GM10248 (cell line): ENCODE data around the gene MYOZ2.

Experiments used
- CTCF ChIA-PET: fragments of 300-600 bp; sonication (Branson Sonifier 250); formaldehyde crosslinking; extraction: SDS; loops from one replicate; lab custom pipeline; 2021; ENCODE audit warnings: antibody characterized with exemption; lab: Yijun Ruan, JAX
- POLR2A ChIA-PET: fragments of 350-650 bp; sonication (Branson Sonifier 250); formaldehyde crosslinking; extraction: SDS; loops from one replicate; lab custom pipeline; 2020; ENCODE audit warnings: antibody characterized with exemption; lab: Yijun Ruan, JAX
- DNase-seq: peaks from one replicate; pipeline ENCODE4 v3.0.0; 2012; ENCODE audit errors: extremely low spot score
- TF ChIP-seq, protein P1 (sequence below): IDR thresholded peaks from 2 replicates; pipeline ENCODE4 v1.5.1; 2012; ENCODE audit warnings: mild to moderate bottlenecking, low read depth; ENCODE audit errors: extremely low read depth, missing control alignments, control extremely low read depth

The MYOZ2 gene

GRCh38 chr4:119135721-119136121 is at the start of gene MYOZ2:
Gene MYOZ2 (plus strand): TSS chr4:119135832. CDS start chr4:119136526, 694 bp downstream.
- no peak for DNase-seq
- TF ChIP-seq, protein P1, sequence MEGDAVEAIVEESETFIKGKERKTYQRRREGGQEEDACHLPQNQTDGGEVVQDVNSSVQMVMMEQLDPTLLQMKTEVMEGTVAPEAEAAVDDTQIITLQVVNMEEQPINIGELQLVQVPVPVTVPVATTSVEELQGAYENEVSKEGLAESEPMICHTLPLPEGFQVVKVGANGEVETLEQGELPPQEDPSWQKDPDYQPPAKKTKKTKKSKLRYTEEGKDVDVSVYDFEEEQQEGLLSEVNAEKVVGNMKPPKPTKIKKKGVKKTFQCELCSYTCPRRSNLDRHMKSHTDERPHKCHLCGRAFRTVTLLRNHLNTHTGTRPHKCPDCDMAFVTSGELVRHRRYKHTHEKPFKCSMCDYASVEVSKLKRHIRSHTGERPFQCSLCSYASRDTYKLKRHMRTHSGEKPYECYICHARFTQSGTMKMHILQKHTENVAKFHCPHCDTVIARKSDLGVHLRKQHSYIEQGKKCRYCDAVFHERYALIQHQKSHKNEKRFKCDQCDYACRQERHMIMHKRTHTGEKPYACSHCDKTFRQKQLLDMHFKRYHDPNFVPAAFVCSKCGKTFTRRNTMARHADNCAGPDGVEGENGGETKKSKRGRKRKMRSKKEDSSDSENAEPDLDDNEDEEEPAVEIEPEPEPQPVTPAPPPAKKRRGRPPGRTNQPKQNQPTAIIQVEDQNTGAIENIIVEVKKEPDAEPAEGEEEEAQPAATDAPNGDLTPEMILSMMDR = no peak
- POLR2A ChIA-PET = no interaction called here
- CTCF ChIA-PET = no interaction called here

DNA sequence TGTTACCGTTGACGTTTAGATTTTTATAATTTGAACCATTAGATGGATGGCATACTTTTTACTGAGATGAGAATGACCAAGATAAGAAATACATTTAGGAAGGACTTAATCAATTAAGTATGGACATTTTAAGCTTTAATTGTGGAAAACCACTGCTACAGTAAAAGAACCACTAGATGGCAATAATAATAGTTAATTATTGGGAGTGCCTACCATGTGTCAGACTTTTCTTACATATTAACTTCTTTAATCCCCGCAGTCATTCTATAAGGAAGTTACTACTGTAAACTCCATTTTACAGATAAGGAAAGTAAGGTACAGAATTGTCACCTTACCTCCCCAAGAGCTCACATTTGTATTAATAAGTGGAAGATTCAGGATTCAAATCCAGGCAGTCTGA is 48.5 kb upstream of the MYOZ2 start:
- no peak for DNase-seq
- ChIA-PET POLR2A (no interaction called here), CTCF (interaction anchor here (1.2 to 2.2 kb wide), 3 partner anchors 11 to 44 kb away, joined by 4 to 9 read pairs (median 4); no protein-coding TSS in a partner anchor)
- TF ChIP-seq, protein P1 = peak; percentile 1

DNA sequence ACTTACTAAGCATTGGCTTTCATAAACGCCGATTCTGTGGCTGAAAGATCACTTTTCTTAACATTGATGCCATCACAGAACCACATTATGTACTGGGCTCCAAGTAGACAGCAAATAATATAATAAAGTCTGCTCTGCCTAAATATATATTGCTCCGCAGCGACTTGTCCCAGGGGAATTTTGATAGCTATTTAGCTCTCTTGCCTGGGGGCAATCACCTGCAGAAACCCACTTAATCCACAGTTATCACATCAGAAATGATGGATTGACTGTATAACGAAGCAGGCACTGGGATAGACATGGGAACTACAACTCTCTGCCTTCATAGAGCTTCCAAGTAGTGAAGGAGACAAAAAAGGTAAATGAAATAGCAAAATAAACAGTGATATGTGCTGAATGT is 48.0 kb upstream of the MYOZ2 start:
- POLR2A ChIA-PET = no interaction called here
- TF ChIP-seq, protein P1 = no peak
- DNase-seq = no peak
- CTCF ChIA-PET = interaction anchor here (1.6 to 2.2 kb wide), 2 partner anchors 10 to 45 kb away, joined by 4 to 9 read pairs; no protein-coding TSS in a partner anchor

GRCh38 chr4:119093042-119093827 is 42.4 kb upstream of the MYOZ2 start:
- ChIA-PET POLR2A (no interaction called here), CTCF (no interaction called here)
- no peak for DNase-seq
- TF ChIP-seq, protein P1 = no peak

DNA sequence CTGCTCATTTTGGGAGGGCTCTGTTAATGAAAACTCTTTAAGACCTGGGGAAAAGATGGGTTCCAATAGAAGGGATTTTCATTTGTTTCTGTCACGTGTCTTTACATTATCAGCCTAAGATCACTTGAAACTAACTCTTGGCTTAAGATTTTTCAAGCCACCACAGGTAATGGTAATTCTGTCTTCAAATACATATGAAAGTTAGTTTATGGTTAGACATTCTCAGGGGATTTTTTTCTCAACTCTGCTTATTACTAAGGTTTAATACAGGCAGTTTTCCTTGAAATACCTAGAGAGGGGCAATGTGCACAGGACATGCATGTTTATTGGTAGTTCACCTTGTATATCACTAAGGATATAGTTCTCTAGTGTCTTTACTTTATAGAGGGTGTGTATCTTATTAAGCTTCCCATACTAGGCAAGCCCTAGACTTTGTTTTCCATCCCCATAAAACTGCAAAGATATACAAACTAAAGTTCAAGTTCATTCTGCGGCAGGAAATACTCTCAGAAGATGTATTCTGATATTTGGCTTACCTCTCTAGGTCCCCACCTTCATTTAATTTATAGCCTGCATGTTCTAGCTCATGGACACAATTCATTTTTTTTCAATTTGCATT is 38.2 kb upstream of the MYOZ2 start:
- no peak for DNase-seq
- ChIA-PET CTCF (interaction anchor here (3.3 kb wide), 1 partner anchor 9 kb away, joined by 9 read pairs; no protein-coding TSS in a partner anchor), POLR2A (no interaction called here)
- TF ChIP-seq, protein P1 = no peak

- TF ChIP-seq, protein P1 = no peak
- CTCF ChIA-PET = interaction anchor here (3.3 kb wide), 1 partner anchor 10 kb away, joined by 9 read pairs; no protein-coding TSS in a partner anchor
- POLR2A ChIA-PET = no interaction called here
- DNase-seq = no peak
Observed at GRCh38 chr4:119098306-119098705, 37.3 kb upstream of the MYOZ2 start.
